Activated B cell treated with CpG ODN at 0.5 μM for 24 hours (primary cell): ENCODE results near the gene SCAMP2. TPM values are rescaled to one million over a fixed set of nuclear protein-coding genes. Genes with fewer than 3 reads are reported as not detected.

Source experiments
- ATAC-seq: fragments of 200-7000 bp; cut with Tn5 transposase; one replicate; pipeline ENCODE4 v1.10.0; 2021; ENCODE audit warnings: low read depth, mild to moderate bottlenecking, moderate library complexity
- CTCF ChIA-PET: fragments of 350-600 bp; sonication (Branson Sonifier 250); formaldehyde crosslinking; loops from one replicate; lab custom pipeline; 2021; ENCODE audit warnings: antibody characterized with exemption; lab: Charles Lee
- POLR2A ChIA-PET: fragments of 350-600 bp; sonication (Branson Sonifier 250); formaldehyde crosslinking; loops from one replicate; lab custom pipeline; 2021; ENCODE audit warnings: antibody characterized with exemption; lab: Charles Lee
- DNase-seq: peaks from one replicate; pipeline ENCODE4 v3.0.0; 2022
- H3K27ac Mint-ChIP-seq: one replicate; pipeline ENCODE4 v1.8.0; 2020; ENCODE audit warnings: mixed read lengths
- H3K27me3 Mint-ChIP-seq: one replicate; pipeline ENCODE4 v1.8.0; 2021; ENCODE audit warnings: mixed read lengths
- H3K36me3 Mint-ChIP-seq: one replicate; pipeline ENCODE4 v1.8.0; 2021; ENCODE audit warnings: low read depth, mixed read lengths
- H3K4me1 Mint-ChIP-seq: one replicate; pipeline ENCODE4 v1.8.0; 2021; ENCODE audit warnings: mixed read lengths
- H3K4me3 Mint-ChIP-seq: one replicate; pipeline ENCODE4 v1.8.0; 2020; ENCODE audit warnings: mild to moderate bottlenecking, mixed read lengths
- H3K9me3 Mint-ChIP-seq: one replicate; pipeline ENCODE4 v1.8.0; 2020; ENCODE audit warnings: mixed read lengths
- CTCF ChIP-seq: fragments of 200-600 bp; IDR thresholded peaks from one replicate; pipeline ENCODE4 v1.8.0; 2022; ENCODE audit warnings: antibody characterized with exemption, mild to moderate bottlenecking
- intact Hi-C: fragments of 100-400 bp; cut with micrococcal nuclease; formaldehyde crosslinking; loops from one replicate; pipeline ENCODE4 v1.15.1; 2024
- total RNA-seq: library from RNA; stranded (reverse); gene quantifications from 2 replicates; pipeline ENCODE4 v1.2.3, GENCODE V29; 2022

The SCAMP2 gene
- total RNA-seq, 1 donor from 2014 or later: 112 TPM

- H3K4me1 Mint-ChIP-seq: peaks cover 48% of the 10 kb centered on the region
- H3K27ac Mint-ChIP-seq: peak overlapping the region; percentile 77
- CTCF ChIA-PET: interaction anchor here (1.1 to 2.5 kb wide), 6 partner anchors 27 to 107 kb away, joined by 3 to 14 read pairs (median 4); partner anchors contain the start of gene FAM219B
- DNase-seq (no peak), ATAC-seq (no peak)
- H3K27me3 Mint-ChIP-seq: no peaks in the 10 kb centered on the region
- peaks cover 43% of the 10 kb centered on the region for H3K36me3 Mint-ChIP-seq
- intact Hi-C loops: loop anchor here (1.0 to 2.0 kb wide), 11 partner anchors 13 to 209 kb away; partner anchors contain the start of genes COX5A, CPLX3, FAM219B and MPI
- no peak for TF ChIP-seq CTCF
- H3K9me3 Mint-ChIP-seq: no peaks in the 10 kb centered on the region
- H3K4me3 Mint-ChIP-seq: peak overlapping the region; percentile 81
- POLR2A ChIA-PET: interaction anchor here (0.6 to 6.3 kb wide), 12 partner anchors 11 to 95 kb away, joined by 3 to 42 read pairs (median 5); partner anchors contain the start of genes COX5A and CSK
Measured at GRCh38 chr15:74843445-74843828, 29.7 kb downstream of the SCAMP2 start.

- Mint-ChIP-seq H3K4me1 (peaks cover 48% of the 10 kb centered on the region), H3K27me3 (no peaks in the 10 kb centered on the region), H3K36me3 (peaks cover 37% of the 10 kb centered on the region), H3K9me3 (no peaks in the 10 kb centered on the region), H3K27ac (peak within 1 kb of the TSS; percentile 77), H3K4me3 (peak within 1 kb of the TSS; percentile 91)
- ChIA-PET CTCF (interaction anchor here (1.1 to 2.5 kb wide), 7 partner anchors 27 to 108 kb away, joined by 3 to 14 read pairs (median 5); partner anchors contain the start of gene FAM219B), POLR2A (interaction anchor here (0.6 to 6.3 kb wide), 15 partner anchors 12 to 95 kb away, joined by 3 to 42 read pairs (median 5); partner anchors contain the start of genes COX5A and CSK)
- ATAC-seq: peak; percentile 95
- peak; percentile 97 for DNase-seq
- TF ChIP-seq CTCF: no peak
- intact Hi-C loops: loop anchor here (1.0 to 2.0 kb wide), 11 partner anchors 14 to 208 kb away; partner anchors contain the start of genes COX5A, CPLX3, FAM219B and MPI
Measured at GRCh38 chr15:74842581-74843444, 30.4 kb downstream of the SCAMP2 start, which contains the start of gene ULK3. TSS of gene ULK3 (minus strand) at chr15:74843156. CDS start at chr15:74843105, 51 bp downstream.

- H3K27ac Mint-ChIP-seq: no peak overlapping the region
Measured at GRCh38 chr15:74841891-74842373, 31.2 kb downstream of the SCAMP2 start.

GRCh38 chr15:74840851-74841775 lies 32.1 kb downstream of the SCAMP2 start:
- no peaks in the 10 kb centered on the region for H3K27me3 Mint-ChIP-seq
- CTCF ChIA-PET: interaction anchor here (1.9 to 2.2 kb wide), 2 partner anchors 61 to 70 kb away, joined by 8 to 14 read pairs; no protein-coding TSS in a partner anchor
- no peak for TF ChIP-seq CTCF
- no peaks in the 10 kb centered on the region for H3K9me3 Mint-ChIP-seq
- intact Hi-C loops: no loop called here
- no peak overlapping the region for H3K27ac Mint-ChIP-seq
- H3K4me3 Mint-ChIP-seq: peak overlapping the region; percentile 42
- DNase-seq (no peak), ATAC-seq (no peak)
- peaks cover 45% of the 10 kb centered on the region for H3K4me1 Mint-ChIP-seq
- POLR2A ChIA-PET: interaction anchor here (0.6 to 2.5 kb wide), 6 partner anchors 29 to 800 kb away, joined by 3 to 7 read pairs (median 4); no protein-coding TSS in a partner anchor
- H3K36me3 Mint-ChIP-seq: peaks cover 31% of the 10 kb centered on the region

More at GRCh38 chr15:74841891-74842373, 31.2 kb downstream of the SCAMP2 start:
- DNase-seq: no peak
- Mint-ChIP-seq H3K4me1 (peaks cover 47% of the 10 kb centered on the region), H3K36me3 (peaks cover 31% of the 10 kb centered on the region), H3K27me3 (no peaks in the 10 kb centered on the region), H3K4me3 (peak overlapping the region; percentile 91), H3K9me3 (no peaks in the 10 kb centered on the region)
- ChIA-PET CTCF (interaction anchor here (1.9 to 2.2 kb wide), 2 partner anchors 60 to 71 kb away, joined by 8 to 14 read pairs; no protein-coding TSS in a partner anchor), POLR2A (interaction anchor here (0.6 to 6.3 kb wide), 10 partner anchors 16 to 799 kb away, joined by 4 to 42 read pairs (median 6); partner anchors contain the start of gene CSK)
- intact Hi-C loops: loop anchor here (2.0 kb wide), 4 partner anchors 15 to 207 kb away; partner anchors contain the start of gene CPLX3
- no peak for ATAC-seq
- TF ChIP-seq CTCF: no peak
